Stomach smooth muscle (tissue), 2 donors: ENCODE data around the gene ADAMTS14.

Experiments used
- H3K27ac ChIP-seq: one replicate; pipeline ENCODE4 v1.7.0; 2013; ENCODE audit warnings: mild to moderate bottlenecking, low read length, inconsistent platforms
- H3K27me3 ChIP-seq, 2 donors: one replicate each; pipeline ENCODE4 v1.7.0; 2013; ENCODE audit warnings: low read length in 2 of 2; ENCODE audit not compliant: insufficient read depth in 2 of 2, control insufficient read depth in 1 of 2
- H3K36me3 ChIP-seq, 2 donors: one replicate each; pipeline ENCODE4 v1.7.0; 2013; ENCODE audit warnings: low read length in 2 of 2; ENCODE audit not compliant: control insufficient read depth in 2 of 2, insufficient read depth in 2 of 2
- H3K4me1 ChIP-seq: one replicate; pipeline ENCODE4 v1.7.0; 2013; ENCODE audit warnings: low read length; ENCODE audit not compliant: control insufficient read depth, insufficient read depth
- H3K4me3 ChIP-seq, 2 donors: one replicate each; pipeline ENCODE4 v1.7.0; 2013; ENCODE audit warnings: low read length in 2 of 2
- H3K9ac ChIP-seq, 2 donors: one replicate each; pipeline ENCODE4 v1.7.0; 2013; ENCODE audit warnings: low read length in 2 of 2, mild to moderate bottlenecking in 1 of 2
- H3K9me3 ChIP-seq, 2 donors: one replicate each; pipeline ENCODE4 v1.7.0; 2013; ENCODE audit warnings: low read length in 2 of 2; ENCODE audit not compliant: control insufficient read depth in 2 of 2
- donor health status: healthy.
- donor health status: Pancreatic carcinoma.

ADAMTS14 gene

DNA sequence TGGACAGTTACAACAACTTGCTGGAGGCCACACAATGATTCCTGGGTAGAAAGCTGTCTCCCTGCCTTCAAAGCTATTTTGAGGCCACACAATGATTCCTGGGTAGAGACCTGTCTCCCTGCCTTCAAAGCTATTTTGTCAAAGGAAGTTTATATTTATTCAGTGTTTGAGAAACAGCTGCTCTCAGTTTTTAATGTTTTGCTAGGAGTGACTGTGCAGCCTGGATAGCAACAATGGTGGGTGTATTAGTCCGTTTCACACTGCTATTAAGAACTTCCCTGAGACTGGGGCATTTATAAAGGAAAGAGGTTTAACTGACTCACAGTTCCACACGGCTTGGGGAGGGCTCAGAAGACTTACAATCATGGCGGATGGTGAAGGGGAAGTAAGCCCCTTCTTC lies 139.6 kb downstream of the ADAMTS14 start:
- Histone ChIP-seq H3K27me3 (peaks cover 0 to 2% of the 10 kb centered on the region in 2 donors), H3K9me3 (no peaks in the 10 kb centered on the region), H3K36me3 (no peaks in the 10 kb centered on the region), H3K27ac (no peak overlapping the region), H3K4me1 (peaks cover 9% of the 10 kb centered on the region), H3K4me3 (no peak overlapping the region), H3K9ac (no peak overlapping the region)
